ENCODE results near the gene CLSTN2.

The CLSTN2 gene

GRCh38 chr3:140206196-140207040, 271.4 kb downstream of the CLSTN2 start:
- no peak for DNase-seq
- H3K27ac ChIP-seq = no peak overlapping the region
- H3K27me3 ChIP-seq = no peaks in the 10 kb centered on the region
- H3K4me1 ChIP-seq = no peaks in the 10 kb centered on the region
- TF ChIP-seq CTCF (IDR thresholded peaks at IDR 0.05) = no peak
- intact Hi-C loops (cut with DNase I; ENCODE audit: low total_unique reads) = no loop called here
- no peak overlapping the region for H3K4me3 ChIP-seq
- H3K36me3 ChIP-seq = no peaks in the 10 kb centered on the region
- no peaks in the 10 kb centered on the region for H3K9me3 ChIP-seq

GRCh38 chr3:140207541-140207940, 272.6 kb downstream of the CLSTN2 start:
- Histone ChIP-seq H3K36me3 (no peaks in the 10 kb centered on the region), H3K27ac (no peak overlapping the region), H3K4me3 (no peak overlapping the region), H3K27me3 (no peaks in the 10 kb centered on the region), H3K9me3 (no peaks in the 10 kb centered on the region), H3K4me1 (no peaks in the 10 kb centered on the region)
- DNase-seq = no peak
- intact Hi-C loops (cut with DNase I; ENCODE audit: low total_unique reads) = no loop called here
- no peak for TF ChIP-seq CTCF (IDR thresholded peaks at IDR 0.05)

- no peaks in the 10 kb centered on the region for H3K36me3 ChIP-seq
Observed at GRCh38 chr3:140216249-140216648, 281.3 kb downstream of the CLSTN2 start.

GRCh38 chr3:140219291-140219690, 284.3 kb downstream of the CLSTN2 start:
- H3K4me3 ChIP-seq = no peak overlapping the region
- intact Hi-C loops (cut with DNase I; ENCODE audit: low total_unique reads) = no loop called here
- H3K4me1 ChIP-seq = no peaks in the 10 kb centered on the region
- H3K27ac ChIP-seq = no peak overlapping the region
- H3K27me3 ChIP-seq = peaks cover 0 to 3% of the 10 kb centered on the region in 2 donors
- no peaks in the 10 kb centered on the region for H3K9me3 ChIP-seq
- no peaks in the 10 kb centered on the region for H3K36me3 ChIP-seq
- DNase-seq = no peak
- TF ChIP-seq CTCF (IDR thresholded peaks at IDR 0.05) = no peak

More at GRCh38 chr3:140216249-140216648, 281.3 kb downstream of the CLSTN2 start:
- no peaks in the 10 kb centered on the region for H3K9me3 ChIP-seq
- intact Hi-C loops (cut with DNase I; ENCODE audit: low total_unique reads) = no loop called here
- no peaks in the 10 kb centered on the region for H3K4me1 ChIP-seq
- DNase-seq = no peak
- no peak for TF ChIP-seq CTCF (IDR thresholded peaks at IDR 0.05)
- H3K27me3 ChIP-seq = peaks cover 0 to 3% of the 10 kb centered on the region in 2 donors
- no peak overlapping the region for H3K27ac ChIP-seq
- H3K4me3 ChIP-seq = no peak overlapping the region

GRCh38 chr3:140219923-140220452, 285.0 kb downstream of the CLSTN2 start:
- no peak for DNase-seq
- H3K27ac ChIP-seq = no peak overlapping the region
- no peak for TF ChIP-seq CTCF (IDR thresholded peaks at IDR 0.05)

More at GRCh38 chr3:140219923-140220452, 285.0 kb downstream of the CLSTN2 start:
- H3K4me1 ChIP-seq = no peaks in the 10 kb centered on the region
- no peaks in the 10 kb centered on the region for H3K9me3 ChIP-seq
- H3K27me3 ChIP-seq = peaks cover 0 to 3% of the 10 kb centered on the region in 2 donors
- intact Hi-C loops (cut with DNase I; ENCODE audit: low total_unique reads) = loop anchor here (1.0 kb wide), 1 partner anchor 27 kb away; no protein-coding TSS in a partner anchor
- H3K36me3 ChIP-seq = no peaks in the 10 kb centered on the region
- no peak overlapping the region for H3K4me3 ChIP-seq

Measured in tibial artery (tissue), 4 donors.